ENCODE results near the gene KIAA0040.
A peak's percentile ranks its signal among the peaks of the same experiment; 100 is the strongest.

The KIAA0040 gene

GRCh38 chr1:175129644-175129996 is 63.0 kb downstream of the KIAA0040 start:
- no peaks in the 10 kb centered on the region for H3K36me3 ChIP-seq (ENCODE audit: insufficient read depth)
- no peak overlapping the region for H3K4me3 ChIP-seq (IDR thresholded peaks at IDR 0.05; ENCODE audit: insufficient read depth, low read depth, low read length)
- no peaks in the 10 kb centered on the region for H3K27me3 ChIP-seq (ENCODE audit: insufficient read depth, low read depth)
- H3K4me1 ChIP-seq (ENCODE audit: low read depth, poor library complexity, severe bottlenecking): peaks cover 6% of the 10 kb centered on the region
- no peak overlapping the region for H3K9ac ChIP-seq
- H2AFZ ChIP-seq (ENCODE audit: low read depth): 0 out of 2 replicates have a peak overlapping the region, but pooled peaks have one; percentile 6
- no peak overlapping the region for H3K4me2 ChIP-seq
- no peak for TF ChIP-seq CTCF (conservative IDR thresholded peaks at IDR 0.05; ENCODE audit: low read depth, low read length)
- no peaks in the 10 kb centered on the region for H4K20me1 ChIP-seq (ENCODE audit: insufficient read depth)
- H3K79me2 ChIP-seq (ENCODE audit: insufficient read depth, low read depth): no peaks in the 10 kb centered on the region
- no peak overlapping the region for H3K27ac ChIP-seq

GRCh38 chr1:175129182-175129581 is 63.4 kb downstream of the KIAA0040 start:
- no peak overlapping the region for H3K4me3 ChIP-seq (IDR thresholded peaks at IDR 0.05; ENCODE audit: insufficient read depth, low read depth, low read length)
- TF ChIP-seq CTCF (conservative IDR thresholded peaks at IDR 0.05; ENCODE audit: low read depth, low read length): no peak
- H3K79me2 ChIP-seq (ENCODE audit: insufficient read depth, low read depth): no peaks in the 10 kb centered on the region
- no peak overlapping the region for H3K4me2 ChIP-seq
- no peaks in the 10 kb centered on the region for H4K20me1 ChIP-seq (ENCODE audit: insufficient read depth)
- peaks cover 6% of the 10 kb centered on the region for H3K4me1 ChIP-seq (ENCODE audit: low read depth, poor library complexity, severe bottlenecking)
- H3K36me3 ChIP-seq (ENCODE audit: insufficient read depth): no peaks in the 10 kb centered on the region
- no peak overlapping the region for H3K27ac ChIP-seq
- H3K27me3 ChIP-seq (ENCODE audit: insufficient read depth, low read depth): no peaks in the 10 kb centered on the region
- H2AFZ ChIP-seq (ENCODE audit: low read depth): no peak overlapping the region
- H3K9ac ChIP-seq: no peak overlapping the region

- peaks cover 6% of the 10 kb centered on the region for H3K4me1 ChIP-seq (ENCODE audit: low read depth, poor library complexity, severe bottlenecking)
- H3K4me2 ChIP-seq: no peak overlapping the region
- no peak for TF ChIP-seq CTCF (conservative IDR thresholded peaks at IDR 0.05; ENCODE audit: low read depth, low read length)
- no peak overlapping the region for H2AFZ ChIP-seq (ENCODE audit: low read depth)
- H3K4me3 ChIP-seq (IDR thresholded peaks at IDR 0.05; ENCODE audit: insufficient read depth, low read depth, low read length): no peak overlapping the region
- no peaks in the 10 kb centered on the region for H3K27me3 ChIP-seq (ENCODE audit: insufficient read depth, low read depth)
- H3K79me2 ChIP-seq (ENCODE audit: insufficient read depth, low read depth): no peaks in the 10 kb centered on the region
- H3K9ac ChIP-seq: no peak overlapping the region
- H3K36me3 ChIP-seq (ENCODE audit: insufficient read depth): no peaks in the 10 kb centered on the region
- H3K27ac ChIP-seq: no peak overlapping the region
- H4K20me1 ChIP-seq (ENCODE audit: insufficient read depth): no peaks in the 10 kb centered on the region
These were observed 64.1 kb downstream of the KIAA0040 start for GRCh38 chr1:175128523-175128922.

DNA sequence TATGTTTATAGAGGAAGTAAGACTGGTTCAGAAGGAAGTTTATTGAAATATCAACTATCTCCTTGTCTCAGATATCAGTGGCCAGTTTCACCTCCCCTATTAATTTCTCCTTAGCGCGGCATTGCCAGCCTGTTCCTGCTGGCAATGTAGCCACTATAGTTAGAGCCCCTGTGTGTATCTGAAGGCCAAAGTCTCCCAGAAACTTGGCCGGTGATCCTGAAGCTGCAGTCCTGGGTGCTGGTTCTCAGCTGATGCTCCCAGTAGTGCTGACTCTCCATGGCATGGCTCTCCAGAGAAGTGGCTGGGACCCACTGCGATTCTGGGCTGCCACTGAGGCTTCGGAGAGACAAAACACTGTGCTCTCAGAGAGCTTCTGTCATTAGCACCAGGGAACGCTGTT is 65.0 kb downstream of the KIAA0040 start:
- Histone ChIP-seq H3K79me2 (ENCODE audit: insufficient read depth, low read depth) (no peaks in the 10 kb centered on the region), H3K9ac (no peak overlapping the region), H3K4me3 (IDR thresholded peaks at IDR 0.05; ENCODE audit: insufficient read depth, low read depth, low read length) (no peak overlapping the region), H3K27ac (no peak overlapping the region), H3K36me3 (ENCODE audit: insufficient read depth) (no peaks in the 10 kb centered on the region), H3K4me1 (ENCODE audit: low read depth, poor library complexity, severe bottlenecking) (peaks cover 6% of the 10 kb centered on the region), H2AFZ (ENCODE audit: low read depth) (no peak overlapping the region), H4K20me1 (ENCODE audit: insufficient read depth) (no peaks in the 10 kb centered on the region), H3K4me2 (no peak overlapping the region), H3K27me3 (ENCODE audit: insufficient read depth, low read depth) (no peaks in the 10 kb centered on the region)
- no peak for TF ChIP-seq CTCF (conservative IDR thresholded peaks at IDR 0.05; ENCODE audit: low read depth, low read length)

GRCh38 chr1:175126347-175126746 is 66.2 kb downstream of the KIAA0040 start:
- H2AFZ ChIP-seq (ENCODE audit: low read depth): no peak overlapping the region
- no peaks in the 10 kb centered on the region for H3K36me3 ChIP-seq (ENCODE audit: insufficient read depth)
- no peak overlapping the region for H3K4me2 ChIP-seq
- H3K4me3 ChIP-seq (IDR thresholded peaks at IDR 0.05; ENCODE audit: insufficient read depth, low read depth, low read length): no peak overlapping the region
- H4K20me1 ChIP-seq (ENCODE audit: insufficient read depth): no peaks in the 10 kb centered on the region
- no peak overlapping the region for H3K27ac ChIP-seq
- no peak for TF ChIP-seq CTCF (conservative IDR thresholded peaks at IDR 0.05; ENCODE audit: low read depth, low read length)
- no peaks in the 10 kb centered on the region for H3K79me2 ChIP-seq (ENCODE audit: insufficient read depth, low read depth)
- H3K9ac ChIP-seq: no peak overlapping the region
- H3K27me3 ChIP-seq (ENCODE audit: insufficient read depth, low read depth): no peaks in the 10 kb centered on the region
- H3K4me1 ChIP-seq (ENCODE audit: low read depth, poor library complexity, severe bottlenecking): peaks cover 6% of the 10 kb centered on the region

Measured in KMS-11 (cell line).